Mesendoderm (in vitro differentiated cells): Measurements from ENCODE around the gene TAF8.
"Not testable (repeated sequence)": the region's sequence is repeated elsewhere in the genome, so short reads cannot be mapped to it uniquely, and the experiment has no call there.

Source experiments
- DNase-seq: peaks from one replicate; pipeline ENCODE4 v3.0.0; 2013
- H2AK5ac ChIP-seq: 2 replicates; pipeline ENCODE4 v1.6.1; 2013; ENCODE audit warnings: low read length, inconsistent platforms
- H2BK120ac ChIP-seq: 2 replicates; pipeline ENCODE4 v1.6.1; 2013; ENCODE audit warnings: low read depth, mild to moderate bottlenecking, low read length, moderate library complexity, mixed read lengths
- H2BK15ac ChIP-seq: replicated peaks from 2 replicates; pipeline ENCODE4 v1.6.1; 2013; ENCODE audit warnings: low read depth, mild to moderate bottlenecking, moderate library complexity
- H2BK5ac ChIP-seq: 2 replicates; pipeline ENCODE4 v1.6.1; 2013; ENCODE audit warnings: low read length, inconsistent platforms
- H3K18ac ChIP-seq: 2 replicates; pipeline ENCODE4 v1.6.1; 2013; ENCODE audit warnings: mild to moderate bottlenecking, low read length, mixed read lengths
- H3K23ac ChIP-seq: one replicate; pipeline ENCODE4 v1.6.1; 2013; ENCODE audit warnings: low read length
- H3K27ac ChIP-seq: 2 replicates; pipeline ENCODE4 v1.5.1; 2013; ENCODE audit warnings: low read depth, mild to moderate bottlenecking, inconsistent platforms, low read length, moderate library complexity
- H3K27me3 ChIP-seq: 2 replicates; pipeline ENCODE4 v1.6.1; 2013; ENCODE audit warnings: low read length, control low read depth, mild to moderate bottlenecking, inconsistent platforms; ENCODE audit not compliant: insufficient read depth, poor library complexity
- H3K36me3 ChIP-seq: 2 replicates; pipeline ENCODE4 v1.6.1; 2013; ENCODE audit warnings: low read length, inconsistent platforms; ENCODE audit not compliant: control insufficient read depth, insufficient read depth
- H3K4ac ChIP-seq: one replicate; pipeline ENCODE4 v1.6.1; 2013; ENCODE audit warnings: low read depth, mild to moderate bottlenecking, low read length, moderate library complexity
- H3K4me1 ChIP-seq: 2 replicates; pipeline ENCODE4 v1.6.1; 2013; ENCODE audit warnings: low read depth, low read length, inconsistent platforms; ENCODE audit not compliant: control insufficient read depth
- H3K4me2 ChIP-seq: 2 replicates; pipeline ENCODE4 v1.6.1; 2013; ENCODE audit warnings: low read length
- H3K4me3 ChIP-seq: 2 replicates; pipeline ENCODE4 v1.5.1; 2013; ENCODE audit warnings: mild to moderate bottlenecking, low read length
- H3K56ac ChIP-seq: one replicate; pipeline ENCODE4 v1.6.1; 2013; ENCODE audit warnings: low read length
- H3K79me1 ChIP-seq: 2 replicates; pipeline ENCODE4 v1.6.1; 2013; ENCODE audit warnings: low read length, inconsistent platforms
- H3K79me2 ChIP-seq: 2 replicates; pipeline ENCODE4 v1.6.1; 2013; ENCODE audit warnings: mild to moderate bottlenecking, low read length; ENCODE audit not compliant: control insufficient read depth, insufficient read depth
- H3K9ac ChIP-seq: 2 replicates; pipeline ENCODE4 v1.6.1; 2013; ENCODE audit warnings: low read length, inconsistent platforms
- H4K5ac ChIP-seq: one replicate; pipeline ENCODE4 v1.6.1; 2013; ENCODE audit warnings: low read length
- H4K8ac ChIP-seq: one replicate; pipeline ENCODE4 v1.6.1; 2013; ENCODE audit warnings: low read depth, mild to moderate bottlenecking, control low read depth, low read length, moderate library complexity
- WGBS: extraction: QIAGEN DNeasy Blood & Tissue Kit; methylation state at CpG from one replicate; pipeline ENCODE4 v1.1.7; 2013; ENCODE audit warnings: low lambda C conversion rate, missing lambda C conversion rate; ENCODE audit not compliant: insufficient coverage; ENCODE audit errors: extremely low coverage; 5-methylcytosine and 5-hydroxymethylcytosine counted together

Gene TAF8

GRCh38 chr6:42030585-42031506 is 19.5 kb upstream of the TAF8 start:
- H3K79me2 ChIP-seq: no peaks in the 10 kb centered on the region
- H3K27ac ChIP-seq: peak overlapping the region; percentile 29
- H2BK5ac ChIP-seq: peak overlapping the region; percentile 84
- peak overlapping the region; percentile 73 for H2BK120ac ChIP-seq
- WGBS: no CpG with 5 or more reads among the region's 14 CpGs
- H3K4ac ChIP-seq: peak overlapping the region; percentile 21
- peak overlapping the region; percentile 54 for H3K18ac ChIP-seq
- H3K4me1 ChIP-seq: peaks cover 15% of the 10 kb centered on the region
- no peaks in the 10 kb centered on the region for H3K27me3 ChIP-seq
- peak; percentile 83 for DNase-seq
- H4K5ac ChIP-seq: no peak overlapping the region
- H2BK15ac ChIP-seq: no peak overlapping the region
- H3K4me2 ChIP-seq: no peak overlapping the region
- no peaks in the 10 kb centered on the region for H3K36me3 ChIP-seq
- H3K79me1 ChIP-seq: no peaks in the 10 kb centered on the region
- peak overlapping the region; percentile 46 for H3K9ac ChIP-seq
- H3K56ac ChIP-seq: peak overlapping the region; percentile 83
- peak overlapping the region; percentile 72 for H2AK5ac ChIP-seq
- H3K4me3 ChIP-seq: no peak overlapping the region
- H4K8ac ChIP-seq: no peak overlapping the region
- H3K23ac ChIP-seq: no peak overlapping the region

- no peak overlapping the region for H3K4ac ChIP-seq
- DNase-seq: no peak
- H3K9ac ChIP-seq: no peak overlapping the region
- no peak overlapping the region for H3K4me3 ChIP-seq
- H4K8ac ChIP-seq: no peak overlapping the region
- H3K4me1 ChIP-seq: peaks cover 15% of the 10 kb centered on the region
- no peak overlapping the region for H3K18ac ChIP-seq
- H2AK5ac ChIP-seq: no peak overlapping the region
- no peak overlapping the region for H2BK120ac ChIP-seq
- H3K79me1 ChIP-seq: no peaks in the 10 kb centered on the region
- H2BK15ac ChIP-seq: no peak overlapping the region
- no peak overlapping the region for H3K27ac ChIP-seq
- no peak overlapping the region for H4K5ac ChIP-seq
- no peaks in the 10 kb centered on the region for H3K79me2 ChIP-seq
- H3K56ac ChIP-seq: no peak overlapping the region
- H3K36me3 ChIP-seq: no peaks in the 10 kb centered on the region
- WGBS: no CpG with 5 or more reads among the region's 6 CpGs
- H3K4me2 ChIP-seq: no peak overlapping the region
- no peaks in the 10 kb centered on the region for H3K27me3 ChIP-seq
- no peak overlapping the region for H2BK5ac ChIP-seq
- no peak overlapping the region for H3K23ac ChIP-seq
These were observed 18.0 kb upstream of the TAF8 start for GRCh38 chr6:42032366-42032765.

GRCh38 chr6:42037669-42038068 is 12.7 kb upstream of the TAF8 start:
- H3K18ac ChIP-seq, H2BK15ac ChIP-seq, DNase-seq, H3K4me1 ChIP-seq, H3K9ac ChIP-seq, H3K23ac ChIP-seq, H4K5ac ChIP-seq, H3K27me3 ChIP-seq, H2AK5ac ChIP-seq, H3K79me2 ChIP-seq, H3K27ac ChIP-seq, H2BK5ac ChIP-seq, H3K4ac ChIP-seq, H3K36me3 ChIP-seq, H3K79me1 ChIP-seq, H3K56ac ChIP-seq, H4K8ac ChIP-seq, H3K4me3 ChIP-seq, H2BK120ac ChIP-seq, H3K4me2 ChIP-seq: not testable (repeated sequence)
- WGBS: no CpG with 5 or more reads among the region's 15 CpGs

GRCh38 chr6:42038163-42038562 is 12.2 kb upstream of the TAF8 start:
- WGBS: no CpG with 5 or more reads among the region's 3 CpGs
- H3K18ac ChIP-seq: no peak overlapping the region
- DNase-seq: no peak

GRCh38 chr6:42038811-42039408 is 11.4 kb upstream of the TAF8 start:
- Histone ChIP-seq H4K8ac (no peak overlapping the region), H4K5ac (no peak overlapping the region), H3K23ac (no peak overlapping the region), H3K9ac (no peak overlapping the region), H3K4me1 (no peaks in the 10 kb centered on the region), H2BK15ac (no peak overlapping the region), H3K36me3 (no peaks in the 10 kb centered on the region), H3K4ac (no peak overlapping the region), H3K56ac (no peak overlapping the region), H3K27ac (no peak overlapping the region), H3K79me2 (no peaks in the 10 kb centered on the region), H2AK5ac (no peak overlapping the region), H3K79me1 (no peaks in the 10 kb centered on the region), H3K4me2 (no peak overlapping the region), H2BK120ac (no peak overlapping the region), H2BK5ac (no peak overlapping the region), H3K27me3 (no peaks in the 10 kb centered on the region), H3K4me3 (no peak overlapping the region), H3K18ac (no peak overlapping the region)
- DNase-seq: no peak
- WGBS: no CpG with 5 or more reads among the region's 2 CpGs

More at GRCh38 chr6:42038163-42038562, 12.2 kb upstream of the TAF8 start:
- no peak overlapping the region for H2BK120ac ChIP-seq
- H3K36me3 ChIP-seq: no peaks in the 10 kb centered on the region
- no peak overlapping the region for H3K27ac ChIP-seq
- H3K56ac ChIP-seq: no peak overlapping the region
- no peak overlapping the region for H2AK5ac ChIP-seq
- no peak overlapping the region for H3K23ac ChIP-seq
- H4K8ac ChIP-seq: no peak overlapping the region
- H2BK5ac ChIP-seq: no peak overlapping the region
- H3K4me3 ChIP-seq: no peak overlapping the region
- H3K4me2 ChIP-seq: no peak overlapping the region
- H3K4me1 ChIP-seq: no peaks in the 10 kb centered on the region
- no peak overlapping the region for H2BK15ac ChIP-seq
- H4K5ac ChIP-seq: no peak overlapping the region
- H3K4ac ChIP-seq: no peak overlapping the region
- no peaks in the 10 kb centered on the region for H3K79me2 ChIP-seq
- H3K79me1 ChIP-seq: no peaks in the 10 kb centered on the region
- H3K9ac ChIP-seq: no peak overlapping the region
- H3K27me3 ChIP-seq: no peaks in the 10 kb centered on the region
